GM12878 (cell line): ENCODE measurements around the gene GIMAP8. TPM values are rescaled to one million over a fixed set of nuclear protein-coding genes. Genes with fewer than 3 reads are reported as not detected.
"Not testable (repeated sequence)": the region's sequence is repeated elsewhere in the genome, so short reads cannot be mapped to it uniquely, and the experiment has no call there.

Source experiments
- ATAC-seq: fragments of 200-7000 bp; cut with Tn5 transposase; 3 replicates; pipeline ENCODE4 v1.9.1; 2020; ENCODE audit warnings: mild to moderate bottlenecking, moderate library complexity
- BruUV-seq: library from RNA; stranded (reverse); fragments of 400-500 nt; replicated peaks from 2 replicates; lab custom pipeline; 2021; lab: Mats Ljungman, UMichigan
- CTCF ChIA-PET: fragments of 300-600 bp; sonication (Branson Sonifier 250); formaldehyde crosslinking; extraction: SDS; loops from one replicate; lab custom pipeline; 2021; ENCODE audit warnings: inconsistent platforms; lab: Yijun Ruan, JAX
- POLR2A ChIA-PET: fragments of 350-600 bp; formaldehyde crosslinking; extraction: SDS; loops from one replicate; lab custom pipeline; 2021; ENCODE audit warnings: inconsistent platforms; lab: Charles Lee
- RAD21 ChIA-PET: fragments of 300-600 bp; sonication (Branson Sonifier 250); formaldehyde crosslinking; loops from one replicate; lab custom pipeline; 2023; ENCODE audit warnings: antibody characterized with exemption; ENCODE audit not compliant: unreplicated experiment; lab: Charles Lee
- SMC1A ChIA-PET: fragments of 300-600 bp; sonication (Branson Sonifier 250); formaldehyde crosslinking; loops from one replicate; lab custom pipeline; 2023; ENCODE audit not compliant: unreplicated experiment, uncharacterized antibody; lab: Charles Lee
- DNase-seq: peaks from one replicate; pipeline ENCODE4 v3.0.0-alpha.2; 2011; ENCODE audit warnings: low read depth, low spot score
- FAIRE-seq: peaks from 3 replicates; lab custom pipeline; 2011; peaks lifted over from hg19 to GRCh38; lab: Jason Lieb, UNC
- H2AFZ ChIP-seq: 2 replicates; pipeline ENCODE4 v1.6.0; 2011; ENCODE audit warnings: low read depth, low read length, control low read depth; ENCODE audit not compliant: control insufficient read depth
- H3K27ac ChIP-seq: 2 replicates; pipeline ENCODE4 v1.5.1; 2011; ENCODE audit warnings: control low read depth; ENCODE audit not compliant: control insufficient read depth, insufficient read depth
- H3K27me3 ChIP-seq, 2 experiments: replicated peaks in 1 of 2; 2 replicates each; pipeline versions ENCODE4 v1.6.0 to v1.6.1; 2011; ENCODE audit warnings: low read length in 1 of 2; ENCODE audit not compliant: control insufficient read depth in 2 of 2, insufficient read depth in 2 of 2
- H3K36me3 ChIP-seq, 2 experiments: 2 replicates each; pipeline ENCODE4 v1.5.1; 2011; ENCODE audit warnings: low read length in 1 of 2; ENCODE audit not compliant: control insufficient read depth in 2 of 2, insufficient read depth in 2 of 2
- H3K4me1 ChIP-seq: 2 replicates; pipeline ENCODE4 v1.6.1; 2011; ENCODE audit warnings: mild to moderate bottlenecking, low read length, moderate library complexity, mixed read lengths; ENCODE audit not compliant: control insufficient read depth, insufficient read depth
- H3K4me2 ChIP-seq: 2 replicates; pipeline ENCODE4 v1.6.0; 2011; ENCODE audit warnings: control low read depth; ENCODE audit not compliant: control insufficient read depth, insufficient read depth
- H3K4me3 ChIP-seq: fragments of 200-600 bp; sonication (generic); 2 replicates; pipeline ENCODE4 v1.5.1; 2016
- H3K79me2 ChIP-seq: 2 replicates; pipeline ENCODE4 v1.6.0; 2011; ENCODE audit warnings: low read length; ENCODE audit not compliant: control insufficient read depth, insufficient read depth
- H3K9ac ChIP-seq: 2 replicates; pipeline ENCODE4 v1.8.0; 2011; ENCODE audit warnings: low read length, control low read depth, mixed read lengths; ENCODE audit not compliant: control insufficient read depth, insufficient read depth
- H3K9me3 ChIP-seq: replicated peaks from 3 replicates; pipeline ENCODE4 v1.5.1; 2011; ENCODE audit warnings: mild to moderate bottlenecking, low read length; ENCODE audit not compliant: control insufficient read depth, insufficient read depth
- H4K20me1 ChIP-seq: 2 replicates; pipeline ENCODE4 v1.6.0; 2011; ENCODE audit not compliant: control insufficient read depth, insufficient read depth
- PKNOX1 ChIP-seq: fragments of 450-650 bp; IDR thresholded peaks from 2 replicates; pipeline ENCODE4 v1.6.1; 2016; ENCODE audit warnings: mild to moderate bottlenecking
- POLR2AphosphoS2 ChIP-seq: IDR thresholded peaks from 2 replicates; pipeline ENCODE4 v1.6.1; 2011; ENCODE audit warnings: low read depth, mild to moderate bottlenecking, low read length, improper control_type of control experiment, moderate library complexity
- SIX5 ChIP-seq: IDR thresholded peaks from 2 replicates; pipeline ENCODE4 v1.6.1; 2011; ENCODE audit warnings: mild to moderate bottlenecking, low read depth, low read length, moderate library complexity; ENCODE audit not compliant: severe bottlenecking
- SPI1 ChIP-seq: IDR thresholded peaks from 2 replicates; pipeline ENCODE4 v1.6.1; 2011; ENCODE audit warnings: low read depth, mild to moderate bottlenecking, low read length, moderate library complexity, borderline replicate concordance; ENCODE audit not compliant: insufficient read depth
- ZNF274 ChIP-seq: IDR thresholded peaks from one replicate; pipeline ENCODE4 v1.8.0; 2011; ENCODE audit not compliant: insufficient read length, insufficient read depth
- WGBS: methylation state at CpG from one replicate; pipeline ENCODE4 v1.1.6; 2016; ENCODE audit warnings: low lambda C conversion rate; ENCODE audit not compliant: insufficient replicate concordance, insufficient coverage; ENCODE audit errors: missing lambda C conversion rate; 5-methylcytosine and 5-hydroxymethylcytosine counted together
- in situ Hi-C: fragments of 300-500 bp; cut with MboI; formaldehyde crosslinking; loops from 9 replicates; pipeline ENCODE4 v1.14.3; 2018; ENCODE audit warnings: mixed read lengths
- intact Hi-C: fragments of 100-400 bp; cut with micrococcal nuclease; formaldehyde crosslinking; loops from one replicate; pipeline ENCODE4 v1.14.2; 2022; ENCODE audit not compliant: unreplicated experiment
- polyA plus RNA-seq, 11 experiments: library from polyadenylated mRNA; depleted of rRNA in 4 of 11; unstranded in 6 of 11; stranded (reverse) in 5 of 11; fragments of >200 nt; fragmentation: Nextera tagmentation in 4 of 11; fragmentation: Illumina TruSeq in 1 of 11; extraction: Ambion mirVana in 4 of 11; extraction: Trizol in 1 of 11; gene quantifications; 1 replicate in 1 of 11; 2 replicates in 10 of 11; pipeline versions ENCODE4 v1.2.1 to v1.2.3, GENCODE V29; 2011 to 2016; ENCODE audit warnings: inconsistent platforms in 2 of 11, missing spikeins in 2 of 11, low read depth in 1 of 11
- total RNA-seq, 4 experiments: library from RNA; depleted of rRNA in 3 of 4; stranded (reverse); fragments of >200 nt in 3 of 4; fragmentation: Illumina TruSeq in 1 of 4; extraction: Trizol in 1 of 4; gene quantifications; 2 replicates each; pipeline versions ENCODE4 v1.2.1 to v1.2.3, GENCODE V29; 2013 to 2021

The GIMAP8 gene
- total and polyA plus RNA-seq, 10 of the 15 experiments (the other 5 are each of a cell fraction or from before 2014, with no cell fraction given), result 0.66 to 9.7 (median 4.7) TPM

GRCh38 chr7:150487625-150488024 is 37.2 kb downstream of the GIMAP8 start (continued):
- TF ChIP-seq PKNOX1 (no peak), ZNF274 (no peak), SIX5 (no peak)

- RAD21 ChIA-PET, result no interaction called here
- H3K36me3 ChIP-seq, result no peaks in the 10 kb centered on the region
- in situ Hi-C loops, result no loop called here
- TF ChIP-seq SPI1, result peak; percentile 43; the same call in 1 of the 2 replicates
- no peak for TF ChIP-seq POLR2AphosphoS2
- TF ChIP-seq, all 136 proteins: peak for 1
- no peak for FAIRE-seq
- H3K4me3 ChIP-seq, result no peak overlapping the region
- H3K27me3 ChIP-seq, result no peaks in the 10 kb centered on the region
- H3K9ac ChIP-seq, result no peak overlapping the region
- WGBS, result 100% methylated on average over 1 of the region's 1 CpG
- POLR2A ChIA-PET, result no interaction called here
- no peaks in the 10 kb centered on the region for H3K79me2 ChIP-seq
- no peak overlapping the region for H3K4me2 ChIP-seq
- no peaks in the 10 kb centered on the region for H3K9me3 ChIP-seq
- H3K4me1 ChIP-seq, result no peaks in the 10 kb centered on the region
- SMC1A ChIA-PET, result no interaction called here
- CTCF ChIA-PET, result interaction anchor here (1.1 kb wide), 1 partner anchor 39 kb away, joined by 3 read pairs; the partner anchor contains the start of gene GIMAP8
- no TSS peak for BruUV-seq
- no peak for ATAC-seq
- no peak for DNase-seq
- no peak overlapping the region for H3K27ac ChIP-seq
- no peaks in the 10 kb centered on the region for H4K20me1 ChIP-seq
- no peak overlapping the region for H2AFZ ChIP-seq
- intact Hi-C loops, result no loop called here
These were observed 39.4 kb downstream of the GIMAP8 start for GRCh38 chr7:150489782-150490181.

GRCh38 chr7:150493442-150493841 is 43.0 kb downstream of the GIMAP8 start:
- H3K9me3 ChIP-seq, H3K36me3 ChIP-seq, H3K4me2 ChIP-seq, H4K20me1 ChIP-seq, H2AFZ ChIP-seq, FAIRE-seq, H3K4me1 ChIP-seq, H3K27ac ChIP-seq, BruUV-seq, RAD21 ChIA-PET, CTCF ChIA-PET, H3K79me2 ChIP-seq, H3K27me3 ChIP-seq, intact Hi-C loops, POLR2A ChIA-PET, SMC1A ChIA-PET, in situ Hi-C loops, DNase-seq, ATAC-seq, H3K4me3 ChIP-seq, H3K9ac ChIP-seq: not testable (repeated sequence)
- 67% methylated on average over 3 of the region's 3 CpGs for WGBS
